ENCODE results near the gene EVA1C. TPM values are rescaled to one million over a fixed set of nuclear protein-coding genes. Genes with fewer than 3 reads are reported as not detected.
"Not testable (repeated sequence)": the region's sequence is repeated elsewhere in the genome, so short reads cannot be mapped to it uniquely, and the experiment has no call there.

Gene EVA1C
- total and polyA plus RNA-seq, 2 donors (not counting 3 experiments of a cell fraction or from before 2014, with no cell fraction given), result 22.8 to 38.6 TPM

DNA sequence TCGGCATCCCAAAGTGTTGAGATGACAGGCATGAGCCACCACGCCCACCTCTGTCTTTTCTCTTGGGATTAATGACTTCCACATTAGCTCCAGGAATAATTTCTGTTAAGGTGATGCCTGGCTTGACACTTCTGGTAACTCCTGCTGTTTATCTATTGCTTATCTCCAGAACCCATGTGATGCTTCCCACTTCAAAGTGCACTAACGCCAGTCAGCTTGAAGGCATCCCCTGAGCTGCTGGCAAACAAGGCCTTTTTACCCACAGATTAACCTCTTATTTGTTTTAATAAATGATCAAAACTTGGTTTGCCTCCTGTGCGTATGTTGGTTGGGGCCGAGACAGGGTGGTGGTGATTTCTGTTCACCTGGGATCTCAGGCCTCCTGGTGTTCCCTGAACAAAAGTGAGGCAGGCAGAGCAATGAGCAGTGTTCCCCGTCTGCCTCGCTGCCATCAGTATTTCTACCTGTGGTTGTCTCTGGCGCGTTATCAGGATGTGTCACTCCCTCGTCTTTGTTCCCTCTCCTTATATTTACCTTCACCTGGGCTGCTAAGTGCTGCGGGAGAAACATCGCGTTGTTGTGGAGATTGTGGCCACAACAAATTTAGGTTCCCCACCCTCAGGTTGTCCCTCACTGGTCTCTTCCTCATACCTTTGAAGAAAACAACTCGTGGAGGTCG lies 20.6 kb downstream of the EVA1C start:
- H3K4me3 ChIP-seq (replicated peaks in 1 of 3; ENCODE audit: insufficient read depth in 1 of 3, low read depth in 1 of 3, low read length in 3 of 3); H4K20me1 ChIP-seq (replicated peaks; ENCODE audit: control insufficient read depth, extremely low read depth, insufficient read depth, low read length); H3K9me3 ChIP-seq (replicated peaks; ENCODE audit: control insufficient read depth, insufficient read depth, low read length); H3K9me1 ChIP-seq (replicated peaks; ENCODE audit: control insufficient read depth, extremely low read depth, insufficient read depth, low read length); DNase-seq (ENCODE audit: low read depth, low spot score); dilution Hi-C loops (cut with MboI; ENCODE audit: extremely low pct_ligation_motif_present, low sequenced_read_pairs); H3K27me3 ChIP-seq (ENCODE audit: control insufficient read depth in 2 of 2, insufficient read depth in 2 of 2, low read length in 2 of 2); H2AFZ ChIP-seq (ENCODE audit: low read depth, low read length); FAIRE-seq; POLR2A ChIA-PET; H3K27ac ChIP-seq (ENCODE audit: insufficient read depth, low read depth, low read length); H3K4me2 ChIP-seq (ENCODE audit: insufficient read depth, low read length); BruUV-seq (replicated peaks); H3K9ac ChIP-seq (replicated peaks; ENCODE audit: extremely low read depth, insufficient read depth, low read length); CTCF ChIA-PET; intact Hi-C loops (cut with micrococcal nuclease); H3K36me3 ChIP-seq (ENCODE audit: control insufficient read depth in 2 of 2, extremely low read depth in 1 of 2, insufficient read depth in 2 of 2, low read length in 2 of 2): not testable (repeated sequence)
- H3K4me1 ChIP-seq (ENCODE audit: control insufficient read depth, extremely low read depth, insufficient read depth, low read length), result peaks cover 12% of the 10 kb centered on the region
- H3K79me2 ChIP-seq (ENCODE audit: control insufficient read depth, insufficient read depth, low read length), result peaks cover 51% of the 10 kb centered on the region

DNA sequence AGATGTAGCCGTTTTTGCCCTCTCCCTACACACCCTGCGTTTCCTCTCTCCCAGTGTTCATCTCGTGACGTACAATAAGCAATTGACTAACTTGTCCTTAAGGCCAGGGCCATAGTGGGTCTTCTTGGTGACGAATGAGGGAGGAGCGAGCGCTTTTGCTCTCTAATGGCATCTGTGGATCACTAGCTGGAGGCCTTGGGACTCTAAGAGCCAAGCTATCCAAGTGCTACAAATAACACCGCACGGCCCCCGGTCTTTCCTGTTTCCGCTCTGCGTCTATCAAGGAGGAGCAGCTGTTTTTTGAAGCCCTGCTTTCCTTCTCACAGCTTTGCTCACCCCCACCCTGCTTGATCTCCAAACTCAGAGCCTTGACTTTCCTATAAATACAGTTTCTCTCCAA lies 25.2 kb downstream of the EVA1C start:
- DNase-seq (ENCODE audit: low read depth, low spot score) (peak; percentile 93), FAIRE-seq (peak; percentile 91)
- Histone ChIP-seq H3K79me2 (ENCODE audit: control insufficient read depth, insufficient read depth, low read length) (peaks cover 34% of the 10 kb centered on the region), H3K4me3 (replicated peaks in 1 of 3; ENCODE audit: insufficient read depth in 1 of 3, low read depth in 1 of 3, low read length in 3 of 3) (no peak overlapping the region), H3K9me3 (replicated peaks; ENCODE audit: control insufficient read depth, insufficient read depth, low read length) (no peaks in the 10 kb centered on the region), H3K36me3 (ENCODE audit: control insufficient read depth in 2 of 2, extremely low read depth in 1 of 2, insufficient read depth in 2 of 2, low read length in 2 of 2) (no peaks in the 10 kb centered on the region), H4K20me1 (replicated peaks; ENCODE audit: control insufficient read depth, extremely low read depth, insufficient read depth, low read length) (no peaks in the 10 kb centered on the region), H3K4me1 (ENCODE audit: control insufficient read depth, extremely low read depth, insufficient read depth, low read length) (peaks cover 22% of the 10 kb centered on the region), H3K27ac (ENCODE audit: insufficient read depth, low read depth, low read length) (peak overlapping the region; percentile 23), H3K9ac (replicated peaks; ENCODE audit: extremely low read depth, insufficient read depth, low read length) (peak overlapping the region; percentile 27), H3K9me1 (replicated peaks; ENCODE audit: control insufficient read depth, extremely low read depth, insufficient read depth, low read length) (no peaks in the 10 kb centered on the region), H2AFZ (ENCODE audit: low read depth, low read length) (peak overlapping the region; percentile 1), H3K4me2 (ENCODE audit: insufficient read depth, low read length) (peak overlapping the region; percentile 23), H3K27me3 (ENCODE audit: control insufficient read depth in 2 of 2, insufficient read depth in 2 of 2, low read length in 2 of 2) (no peaks in the 10 kb centered on the region)
- CTCF ChIA-PET, result interaction anchor here (0.7 to 1.8 kb wide), 4 partner anchors 19 to 26 kb away, joined by 3 to 6 read pairs (median 4); no protein-coding TSS in a partner anchor
- POLR2A ChIA-PET, result no interaction called here
- dilution Hi-C loops (cut with MboI; ENCODE audit: extremely low pct_ligation_motif_present, low sequenced_read_pairs), result no loop called here
- no peak for TF ChIP-seq FOS (IDR thresholded peaks at IDR 0.05; ENCODE audit: borderline replicate concordance, insufficient read depth, low read length)
- no peak for TF ChIP-seq POLR2A (IDR thresholded peaks at IDR 0.05; ENCODE audit: low read depth, low read length)
- peak; percentile 13 for TF ChIP-seq GATA2 (IDR thresholded peaks at IDR 0.05; ENCODE audit: insufficient read depth, insufficient read length, low read depth, low read length)
- no peak for TF ChIP-seq MYC (IDR thresholded peaks at IDR 0.05; ENCODE audit: low read depth, low read length)
- TF ChIP-seq EZH2 (IDR thresholded peaks at IDR 0.05; ENCODE audit: borderline replicate concordance, low read depth, low read length, severe bottlenecking), result no peak
- TF ChIP-seq, protein P1, sequence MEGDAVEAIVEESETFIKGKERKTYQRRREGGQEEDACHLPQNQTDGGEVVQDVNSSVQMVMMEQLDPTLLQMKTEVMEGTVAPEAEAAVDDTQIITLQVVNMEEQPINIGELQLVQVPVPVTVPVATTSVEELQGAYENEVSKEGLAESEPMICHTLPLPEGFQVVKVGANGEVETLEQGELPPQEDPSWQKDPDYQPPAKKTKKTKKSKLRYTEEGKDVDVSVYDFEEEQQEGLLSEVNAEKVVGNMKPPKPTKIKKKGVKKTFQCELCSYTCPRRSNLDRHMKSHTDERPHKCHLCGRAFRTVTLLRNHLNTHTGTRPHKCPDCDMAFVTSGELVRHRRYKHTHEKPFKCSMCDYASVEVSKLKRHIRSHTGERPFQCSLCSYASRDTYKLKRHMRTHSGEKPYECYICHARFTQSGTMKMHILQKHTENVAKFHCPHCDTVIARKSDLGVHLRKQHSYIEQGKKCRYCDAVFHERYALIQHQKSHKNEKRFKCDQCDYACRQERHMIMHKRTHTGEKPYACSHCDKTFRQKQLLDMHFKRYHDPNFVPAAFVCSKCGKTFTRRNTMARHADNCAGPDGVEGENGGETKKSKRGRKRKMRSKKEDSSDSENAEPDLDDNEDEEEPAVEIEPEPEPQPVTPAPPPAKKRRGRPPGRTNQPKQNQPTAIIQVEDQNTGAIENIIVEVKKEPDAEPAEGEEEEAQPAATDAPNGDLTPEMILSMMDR (IDR thresholded peaks at IDR 0.05; ENCODE audit: extremely low read depth in 1 of 2, insufficient read depth in 1 of 2, low read depth in 1 of 2, low read length in 2 of 2), result no peak
- no peak for TF ChIP-seq JUN (IDR thresholded peaks at IDR 0.05; ENCODE audit: borderline replicate concordance, insufficient read depth, insufficient read length, low read depth)
- TF ChIP-seq, protein P2, sequence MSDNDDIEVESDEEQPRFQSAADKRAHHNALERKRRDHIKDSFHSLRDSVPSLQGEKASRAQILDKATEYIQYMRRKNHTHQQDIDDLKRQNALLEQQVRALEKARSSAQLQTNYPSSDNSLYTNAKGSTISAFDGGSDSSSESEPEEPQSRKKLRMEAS (IDR thresholded peaks at IDR 0.05; ENCODE audit: insufficient read depth, insufficient read length), result no peak
- TF ChIP-seq POLR2AphosphoS5 (IDR thresholded peaks at IDR 0.05; ENCODE audit: insufficient read depth, low read depth, low read length), result peak; percentile 60
- intact Hi-C loops (cut with micrococcal nuclease), result no loop called here
- BruUV-seq (replicated peaks), result no TSS peak

Data from endothelial cell of umbilical vein (primary cell).